ENCODE results near the gene PRDM13. TPM values are rescaled to one million over a fixed set of nuclear protein-coding genes. Genes with fewer than 3 reads are reported as not detected.
A peak's percentile ranks its signal among the peaks of the same experiment; 100 is the strongest.
"Not testable (repeated sequence)": the region's sequence is repeated elsewhere in the genome, so short reads cannot be mapped to it uniquely, and the experiment has no call there.

PRDM13 gene
- total RNA-seq, 1 donor from 2014 or later, result not detected

GRCh38 chr6:99614430-99615186 lies 8.0 kb downstream of the PRDM13 start:
- DNase-seq (ENCODE audit: low spot score), result no peak
- Mint-ChIP-seq H3K36me3 (ENCODE audit: low read depth, unreplicated experiment) (peaks cover 4% of the 10 kb centered on the region), H3K4me1 (ENCODE audit: unreplicated experiment) (peaks cover 7% of the 10 kb centered on the region), H3K4me3 (ENCODE audit: unreplicated experiment) (peak overlapping the region; percentile 75), H3K9me3 (ENCODE audit: unreplicated experiment) (no peaks in the 10 kb centered on the region), H3K27me3 (ENCODE audit: unreplicated experiment) (peaks cover 26% of the 10 kb centered on the region), H3K27ac (ENCODE audit: unreplicated experiment) (peak overlapping the region; percentile 42)
- TF ChIP-seq CTCF (IDR thresholded peaks at IDR 0.05; ENCODE audit: unreplicated experiment), result peak; percentile 6

GRCh38 chr6:99617131-99617530 lies 10.5 kb downstream of the PRDM13 start:
- Mint-ChIP-seq H3K27me3 (ENCODE audit: unreplicated experiment) (peaks cover 27% of the 10 kb centered on the region), H3K4me1 (ENCODE audit: unreplicated experiment) (no peaks in the 10 kb centered on the region), H3K4me3 (ENCODE audit: unreplicated experiment) (no peak overlapping the region), H3K27ac (ENCODE audit: unreplicated experiment) (no peak overlapping the region), H3K9me3 (ENCODE audit: unreplicated experiment) (no peaks in the 10 kb centered on the region), H3K36me3 (ENCODE audit: low read depth, unreplicated experiment) (peaks cover 4% of the 10 kb centered on the region)
- DNase-seq (ENCODE audit: low spot score), result no peak
- no peak for TF ChIP-seq CTCF (IDR thresholded peaks at IDR 0.05; ENCODE audit: unreplicated experiment)

- TF ChIP-seq CTCF (IDR thresholded peaks at IDR 0.05; ENCODE audit: unreplicated experiment), result no peak
- Mint-ChIP-seq H3K27me3 (ENCODE audit: unreplicated experiment) (peaks cover 23% of the 10 kb centered on the region), H3K4me3 (ENCODE audit: unreplicated experiment) (peak overlapping the region; percentile 40)
Measured at GRCh38 chr6:99618649-99619408, 12.2 kb downstream of the PRDM13 start.

GRCh38 chr6:99619409-99619762 lies 12.8 kb downstream of the PRDM13 start:
- no peak overlapping the region for H3K4me3 Mint-ChIP-seq (ENCODE audit: unreplicated experiment)

More at GRCh38 chr6:99618649-99619408, 12.2 kb downstream of the PRDM13 start:
- peaks cover 4% of the 10 kb centered on the region for H3K36me3 Mint-ChIP-seq (ENCODE audit: low read depth, unreplicated experiment)
- no peaks in the 10 kb centered on the region for H3K4me1 Mint-ChIP-seq (ENCODE audit: unreplicated experiment)
- H3K27ac Mint-ChIP-seq (ENCODE audit: unreplicated experiment), result no peak overlapping the region
- no peaks in the 10 kb centered on the region for H3K9me3 Mint-ChIP-seq (ENCODE audit: unreplicated experiment)
- DNase-seq (ENCODE audit: low spot score), result peak; percentile 33

GRCh38 chr6:99622044-99622443 lies 15.4 kb downstream of the PRDM13 start:
- H3K4me3 Mint-ChIP-seq (ENCODE audit: unreplicated experiment), result not testable (repeated sequence)

More at GRCh38 chr6:99619409-99619762, 12.8 kb downstream of the PRDM13 start:
- DNase-seq (ENCODE audit: low spot score), result no peak
- Mint-ChIP-seq H3K4me1 (ENCODE audit: unreplicated experiment) (no peaks in the 10 kb centered on the region), H3K27me3 (ENCODE audit: unreplicated experiment) (peaks cover 23% of the 10 kb centered on the region), H3K27ac (ENCODE audit: unreplicated experiment) (no peak overlapping the region), H3K36me3 (ENCODE audit: low read depth, unreplicated experiment) (peaks cover 4% of the 10 kb centered on the region), H3K9me3 (ENCODE audit: unreplicated experiment) (no peaks in the 10 kb centered on the region)
- no peak for TF ChIP-seq CTCF (IDR thresholded peaks at IDR 0.05; ENCODE audit: unreplicated experiment)

More at GRCh38 chr6:99622044-99622443, 15.4 kb downstream of the PRDM13 start:
- not testable (repeated sequence) for H3K36me3 Mint-ChIP-seq (ENCODE audit: low read depth, unreplicated experiment); H3K27ac Mint-ChIP-seq (ENCODE audit: unreplicated experiment); H3K4me1 Mint-ChIP-seq (ENCODE audit: unreplicated experiment); DNase-seq (ENCODE audit: low spot score); H3K9me3 Mint-ChIP-seq (ENCODE audit: unreplicated experiment)
- H3K27me3 Mint-ChIP-seq (ENCODE audit: unreplicated experiment), result peaks cover 17% of the 10 kb centered on the region
